ENCODE results near the gene ELOVL6.

GRCh38 chr4:110165382-110166286, 32.8 kb downstream of the ELOVL6 start:
- TF ChIP-seq CTCF (conservative IDR thresholded peaks at IDR 0.05) = no peak
- TF ChIP-seq EZH2 (IDR thresholded peaks at IDR 0.05; ENCODE audit: low read depth) = no peak
